HG02840 (cell line): ENCODE measurements around the gene PSTPIP2.
"Not testable (repeated sequence)": the region's sequence is repeated elsewhere in the genome, so short reads cannot be mapped to it uniquely, and the experiment has no call there.

Experiments used
- ATAC-seq: cut with Tn5 transposase; IDR thresholded peaks from one replicate; pipeline ENCODE4 v1.9.1; 2021; ENCODE audit warnings: mild to moderate bottlenecking, moderate library complexity, moderate number of reproducible peaks; ENCODE audit not compliant: unreplicated experiment, low FRiP score

Gene PSTPIP2

DNA sequence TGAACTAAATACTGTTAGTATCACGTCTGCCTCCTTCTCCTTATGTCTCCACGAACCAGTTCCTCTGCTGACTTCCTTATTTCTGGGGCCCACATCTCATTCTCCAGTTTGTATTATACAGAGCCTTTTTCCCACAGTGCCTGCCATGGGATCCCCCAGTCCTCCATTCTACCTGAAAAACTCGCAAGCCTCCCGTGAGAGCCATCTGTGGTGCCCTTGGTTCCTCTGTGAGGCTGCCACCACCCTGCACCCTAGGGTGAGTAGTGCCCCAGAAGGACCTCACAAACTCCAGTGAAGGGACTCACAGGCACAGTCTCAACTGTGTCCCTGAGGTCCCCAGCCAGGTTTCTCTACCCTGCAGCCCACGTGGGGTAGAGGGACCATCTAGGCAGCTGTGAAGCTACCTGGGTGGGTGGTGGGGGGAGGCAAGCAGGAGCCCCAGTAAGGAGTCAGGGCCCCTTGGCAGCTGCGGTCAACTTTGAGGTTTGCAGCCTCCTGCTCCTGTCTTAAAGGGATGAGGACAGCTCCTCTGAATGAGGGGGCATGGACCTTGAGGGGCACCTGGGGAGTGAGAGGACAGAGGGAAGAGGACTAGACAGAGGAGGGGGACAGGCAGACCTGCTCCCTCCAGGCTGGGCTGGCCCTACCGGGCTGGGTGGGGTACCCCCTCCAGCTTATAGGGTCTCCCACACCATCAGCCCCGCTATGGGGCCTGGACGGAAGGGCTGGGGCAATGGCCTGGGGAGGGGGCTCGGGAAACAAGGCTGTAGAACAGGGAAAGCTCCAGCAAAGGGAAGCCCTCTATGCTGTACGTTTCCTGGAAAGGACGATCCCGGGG is 1.0 kb downstream of the PSTPIP2 start:
- ATAC-seq, result no peak

DNA sequence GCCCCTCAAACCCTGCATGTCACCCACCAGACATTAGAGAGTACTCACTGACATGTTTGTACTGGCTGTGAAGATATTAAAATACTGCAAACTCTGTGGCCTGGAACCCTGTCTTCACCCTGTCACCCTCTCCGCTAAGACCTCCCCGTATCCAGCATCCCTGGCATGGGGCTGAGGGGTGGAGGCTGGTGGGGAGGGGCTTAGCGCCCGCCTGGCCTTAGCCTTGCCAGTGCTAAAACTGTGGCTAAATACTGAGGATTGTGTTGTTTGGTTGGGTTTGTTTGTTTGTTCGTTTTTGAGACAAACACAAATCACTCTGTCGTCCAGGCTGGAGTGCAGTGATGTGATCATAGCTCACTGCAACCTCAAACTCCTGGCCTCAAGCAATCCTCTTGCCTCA is 1.8 kb downstream of the PSTPIP2 start:
- no peak for ATAC-seq

DNA sequence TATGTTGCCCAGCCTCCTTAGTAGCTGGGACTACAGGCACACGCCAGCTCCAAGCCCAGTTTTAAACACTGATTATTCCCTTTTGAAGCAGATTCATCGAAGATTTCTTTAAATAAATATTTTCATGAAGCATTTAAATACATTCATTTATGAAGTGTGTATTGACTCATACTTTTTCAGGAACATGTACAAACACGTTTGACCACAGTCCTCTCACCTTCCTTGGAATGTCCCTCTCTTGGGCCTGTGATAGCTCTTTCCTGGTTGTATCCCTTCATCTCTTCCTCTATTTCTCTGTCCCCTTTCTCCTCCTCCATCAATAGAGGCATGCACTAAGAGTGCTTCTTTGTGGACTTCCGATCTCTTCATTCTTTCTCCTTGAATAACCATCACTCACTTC is 2.5 kb downstream of the PSTPIP2 start:
- no peak for ATAC-seq

DNA sequence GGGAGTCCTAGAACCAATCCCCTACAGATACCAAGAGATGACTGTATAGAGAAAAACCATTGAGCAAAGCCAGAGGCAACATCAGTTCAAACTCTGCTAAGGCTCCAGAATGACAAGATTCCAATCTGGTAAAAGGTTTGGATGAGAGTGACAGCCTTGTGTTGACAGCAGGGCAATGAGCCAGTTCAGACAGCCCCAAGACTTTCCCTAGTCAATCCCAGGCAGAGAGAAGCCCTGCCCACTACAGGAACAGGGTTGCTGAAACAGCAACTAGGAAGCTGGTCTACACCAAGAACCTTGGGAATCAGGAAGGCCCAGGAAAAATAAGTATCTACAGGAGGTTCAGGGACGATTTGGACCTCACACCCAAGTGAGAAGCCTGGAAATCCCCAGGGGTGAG is 3.3 kb downstream of the PSTPIP2 start:
- no peak for ATAC-seq

- ATAC-seq, result no peak
Measured at GRCh38 chr18:46067438-46068007, 4.5 kb downstream of the PSTPIP2 start.

GRCh38 chr18:46062781-46063180 is 9.3 kb downstream of the PSTPIP2 start:
- no peak for ATAC-seq

GRCh38 chr18:46061796-46062195 is 10.3 kb downstream of the PSTPIP2 start:
- no peak for ATAC-seq

DNA sequence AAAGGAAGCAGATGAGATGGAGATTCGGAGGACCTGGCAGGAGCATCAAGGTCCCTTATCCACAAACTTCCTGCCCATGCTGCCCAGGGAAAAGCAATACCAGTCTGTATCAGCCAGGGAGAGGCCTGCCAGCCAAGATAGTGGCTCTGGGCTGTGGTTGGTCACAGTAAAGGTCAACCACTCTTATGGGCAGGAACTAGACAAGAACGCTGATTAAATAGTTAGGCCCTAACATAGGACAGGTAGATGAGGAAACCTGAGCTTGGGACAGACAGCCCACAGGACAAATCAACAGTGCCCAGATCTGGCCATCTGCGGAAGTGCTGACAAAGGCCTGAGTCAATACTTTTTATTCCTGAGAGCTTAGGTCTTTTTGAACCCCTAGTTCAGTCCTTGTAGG is 10.7 kb downstream of the PSTPIP2 start:
- ATAC-seq, result no peak

DNA sequence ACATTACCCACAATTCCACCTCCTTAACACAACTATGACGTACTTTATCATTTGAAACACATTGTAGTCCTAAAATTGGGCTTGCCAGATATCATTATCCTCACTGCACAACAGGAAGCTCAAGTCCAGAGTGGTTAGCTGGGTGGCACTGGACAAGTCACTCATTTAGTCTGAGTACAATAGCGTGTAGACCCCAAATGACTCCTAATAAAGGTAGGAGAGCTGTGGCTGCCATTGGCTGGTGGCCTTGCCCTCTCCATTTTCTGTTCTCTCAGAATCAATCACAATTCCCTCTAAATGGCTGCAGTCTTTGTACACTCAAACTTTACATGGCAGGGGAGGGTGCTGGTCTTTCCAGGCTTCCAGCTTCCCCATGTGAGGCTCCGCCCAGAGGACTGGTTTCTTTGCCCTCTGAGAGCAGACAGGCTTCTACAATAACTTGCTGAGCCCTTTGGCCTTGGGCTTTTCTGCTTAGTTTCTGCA is 11.7 kb downstream of the PSTPIP2 start:
- no peak for ATAC-seq

- ATAC-seq, result no peak
Measured at GRCh38 chr18:46055838-46056230, 16.2 kb downstream of the PSTPIP2 start.

- no peak for ATAC-seq
Measured at GRCh38 chr18:46054956-46055837, 16.9 kb downstream of the PSTPIP2 start.

- no peak for ATAC-seq
Measured at GRCh38 chr18:46053368-46054095, 18.5 kb downstream of the PSTPIP2 start.

GRCh38 chr18:46051731-46052461 is 20.2 kb downstream of the PSTPIP2 start:
- no peak for ATAC-seq

DNA sequence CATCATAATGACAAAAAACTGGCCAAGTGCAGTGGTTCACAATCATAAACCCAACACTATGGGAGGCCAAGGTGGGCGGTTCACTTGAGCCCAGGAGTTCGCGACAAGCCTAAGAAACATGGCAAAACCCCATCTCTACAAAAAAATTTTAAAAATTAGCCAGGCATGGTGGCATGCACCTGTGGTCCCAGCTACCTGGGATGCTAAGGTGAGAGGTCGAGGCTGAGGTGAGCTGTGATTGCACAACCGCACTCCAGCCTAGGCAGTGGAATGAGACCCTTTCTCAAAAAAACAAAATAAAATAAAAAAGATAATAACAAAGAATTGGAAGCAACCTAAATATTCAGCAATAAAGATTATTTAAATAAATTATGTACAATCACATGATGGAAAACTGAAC is 21.8 kb downstream of the PSTPIP2 start:
- ATAC-seq, result no peak

GRCh38 chr18:46048641-46049040 is 23.4 kb downstream of the PSTPIP2 start:
- no peak for ATAC-seq

GRCh38 chr18:46047369-46047768 is 24.7 kb downstream of the PSTPIP2 start:
- not testable (repeated sequence) for ATAC-seq

GRCh38 chr18:46046688-46047087 is 25.4 kb downstream of the PSTPIP2 start:
- no peak for ATAC-seq

- ATAC-seq, result no peak
Measured at GRCh38 chr18:46046126-46046525, 25.9 kb downstream of the PSTPIP2 start.

- no peak for ATAC-seq
Measured at GRCh38 chr18:46042571-46043123, 29.4 kb downstream of the PSTPIP2 start.

- no peak for ATAC-seq
Measured at GRCh38 chr18:46040747-46041104, 31.3 kb downstream of the PSTPIP2 start.
